Inferior parietal cortex (tissue), 1 donor: ENCODE measurements around the gene P2RX1.

Experiments
- DNase-seq: peaks from one replicate; pipeline ENCODE4 v3.0.0-alpha.2; 2016; ENCODE audit errors: extremely low spot score

P2RX1 gene

DNA sequence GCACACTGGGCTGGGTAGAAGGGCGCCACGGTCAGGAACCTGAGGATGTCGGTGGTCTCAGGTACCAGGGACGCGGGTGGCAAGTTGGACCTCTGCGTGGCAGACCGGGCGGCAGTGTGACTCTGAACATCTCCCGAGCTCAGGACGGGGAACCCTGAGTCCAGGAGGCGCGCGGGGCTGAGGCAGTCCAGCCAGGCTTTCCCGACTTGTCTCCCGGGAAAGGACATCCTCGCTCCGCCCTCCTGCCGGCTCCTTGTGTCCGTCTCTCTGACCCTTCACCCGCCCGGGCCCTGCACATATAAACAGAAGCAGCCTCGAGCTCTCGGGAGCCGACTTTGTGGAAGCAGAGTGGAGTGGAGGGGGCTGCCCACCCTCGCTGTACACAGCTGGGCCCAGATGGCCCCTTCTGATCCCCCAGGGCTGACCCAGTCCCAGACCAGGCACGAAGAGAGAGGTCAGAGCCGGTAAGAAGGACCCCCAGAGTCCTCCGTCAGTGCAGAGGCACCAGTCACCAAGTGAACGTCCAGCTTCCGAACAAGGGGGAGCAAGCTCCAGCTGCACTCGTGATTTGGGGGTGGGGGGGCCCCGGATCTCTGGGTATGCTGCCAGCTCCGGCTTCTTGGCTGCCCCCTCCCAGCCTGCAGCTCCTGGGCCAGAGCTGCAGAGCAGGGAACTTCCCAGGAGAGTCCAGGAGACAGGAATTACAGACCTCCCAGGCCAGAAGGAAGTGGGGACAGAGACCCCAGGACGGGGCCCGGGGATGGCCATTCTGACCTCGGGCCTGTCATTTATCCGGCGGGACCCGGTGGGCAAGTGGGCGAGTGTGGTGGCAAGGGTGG, 8.5 kb upstream of the P2RX1 start:
- no peak for DNase-seq

DNA sequence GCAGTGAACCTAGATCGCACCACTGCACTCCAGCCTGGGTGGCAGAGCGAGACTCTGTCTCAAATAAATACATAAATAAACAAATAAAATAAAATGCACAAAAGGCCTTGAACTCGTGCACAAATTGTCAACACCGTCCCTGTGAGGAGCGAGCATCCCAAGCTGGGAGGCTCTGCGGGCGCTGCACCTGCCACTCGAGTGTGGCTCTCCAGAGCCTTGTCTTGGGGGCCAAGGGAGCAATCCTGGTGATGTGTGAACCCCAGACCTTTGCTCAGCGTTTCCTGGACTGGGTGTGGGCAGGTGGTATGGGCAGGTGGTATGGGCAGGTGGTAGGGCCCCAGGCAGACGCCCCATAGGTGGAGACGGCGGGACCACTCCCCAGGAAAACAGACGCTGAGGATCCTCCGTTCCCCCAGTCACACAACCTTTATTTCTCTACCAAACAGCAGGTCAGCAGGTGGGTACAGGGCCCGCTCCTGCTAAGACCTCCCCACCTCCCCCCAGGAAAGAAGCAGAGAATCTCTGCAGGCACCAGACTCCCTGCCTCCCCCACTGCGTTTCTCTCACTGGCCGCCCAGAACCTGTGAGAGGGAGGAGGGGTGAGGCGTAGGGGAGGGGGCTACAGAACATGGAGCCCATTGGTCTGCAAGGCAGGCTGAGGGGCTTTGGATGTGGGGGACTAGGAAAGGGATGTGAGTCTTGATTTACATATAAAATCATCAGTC, 7.4 kb upstream of the P2RX1 start:
- DNase-seq: no peak

DNA sequence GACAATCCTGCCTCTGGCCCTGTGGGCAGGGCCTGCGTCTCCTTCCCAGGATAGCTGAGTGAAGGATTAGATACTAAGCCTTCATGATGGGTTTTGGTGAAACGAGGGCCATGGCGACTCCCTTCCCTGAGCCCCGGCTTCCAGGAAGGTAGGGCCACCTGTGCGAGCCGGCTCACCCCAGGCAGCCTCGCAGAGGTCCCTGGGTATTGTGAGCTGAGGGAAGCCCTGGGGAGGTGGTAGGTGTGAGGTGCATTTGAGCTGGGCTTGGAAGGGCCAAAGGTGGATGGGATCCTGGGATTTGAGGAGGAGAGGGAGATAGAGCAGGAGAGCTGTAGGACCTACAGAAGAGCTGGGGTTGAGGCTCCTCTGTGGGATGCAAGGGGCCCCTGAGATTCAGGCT, 6.5 kb upstream of the P2RX1 start:
- no peak for DNase-seq

DNA sequence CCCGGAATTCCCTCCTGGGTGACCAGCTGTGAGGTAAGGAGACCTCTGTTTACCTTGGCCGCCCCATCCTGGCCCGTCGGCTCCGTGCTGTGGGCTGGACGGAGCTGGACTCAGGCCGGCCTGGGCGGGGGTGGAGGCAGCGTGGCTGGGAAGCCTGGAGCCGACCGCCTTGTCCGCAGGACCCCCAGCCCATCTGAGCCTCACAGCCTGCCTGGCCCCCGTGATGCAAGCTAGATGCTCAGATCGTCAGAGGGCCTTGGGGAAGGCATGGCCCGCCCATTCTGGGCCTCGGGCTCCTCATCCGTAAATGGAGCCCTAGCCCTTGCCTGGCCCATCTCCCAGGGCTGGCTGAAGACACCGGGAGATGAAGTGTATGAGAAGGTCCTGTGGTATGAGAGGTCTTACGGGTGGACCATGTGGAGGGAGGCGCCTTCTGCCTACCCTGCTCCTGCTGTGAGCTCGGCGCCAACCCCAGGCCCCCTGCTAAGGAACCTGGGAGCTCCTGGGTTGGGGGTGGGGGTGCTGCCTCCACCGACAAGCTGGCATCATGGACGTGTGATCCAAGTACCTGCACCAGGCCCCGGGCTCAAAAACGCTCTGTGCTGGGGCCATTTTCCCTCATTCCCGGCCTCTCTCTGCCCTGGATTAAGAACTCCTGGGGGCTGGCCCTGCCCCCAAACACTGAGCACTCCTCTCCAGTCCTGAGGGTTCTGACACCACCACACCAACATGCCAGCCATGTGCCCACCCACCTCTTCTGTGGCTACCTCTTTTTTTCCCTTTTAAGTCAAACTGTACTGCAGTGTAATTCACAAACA, 5.4 kb upstream of the P2RX1 start:
- no peak for DNase-seq

DNA sequence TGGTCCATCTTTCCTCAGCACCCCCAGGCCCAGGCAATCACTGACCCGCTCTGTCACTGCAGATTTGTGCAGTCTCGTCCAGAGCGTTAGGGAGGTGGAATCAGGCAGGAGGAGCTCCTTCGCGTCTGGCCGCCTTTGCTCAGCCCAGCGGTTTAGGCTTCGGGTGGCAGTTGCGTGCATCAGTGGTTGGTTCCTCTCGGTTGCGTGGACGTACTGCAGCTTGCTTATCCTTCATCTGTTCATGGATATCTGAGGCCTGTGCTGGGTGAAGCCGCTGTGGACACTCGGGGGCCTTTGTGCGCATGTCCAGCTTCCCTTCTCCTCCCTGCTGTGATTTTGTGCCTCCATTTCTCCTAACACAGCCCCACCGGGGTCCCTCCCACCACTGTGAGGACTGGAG, 4.7 kb upstream of the P2RX1 start:
- DNase-seq: no peak

DNA sequence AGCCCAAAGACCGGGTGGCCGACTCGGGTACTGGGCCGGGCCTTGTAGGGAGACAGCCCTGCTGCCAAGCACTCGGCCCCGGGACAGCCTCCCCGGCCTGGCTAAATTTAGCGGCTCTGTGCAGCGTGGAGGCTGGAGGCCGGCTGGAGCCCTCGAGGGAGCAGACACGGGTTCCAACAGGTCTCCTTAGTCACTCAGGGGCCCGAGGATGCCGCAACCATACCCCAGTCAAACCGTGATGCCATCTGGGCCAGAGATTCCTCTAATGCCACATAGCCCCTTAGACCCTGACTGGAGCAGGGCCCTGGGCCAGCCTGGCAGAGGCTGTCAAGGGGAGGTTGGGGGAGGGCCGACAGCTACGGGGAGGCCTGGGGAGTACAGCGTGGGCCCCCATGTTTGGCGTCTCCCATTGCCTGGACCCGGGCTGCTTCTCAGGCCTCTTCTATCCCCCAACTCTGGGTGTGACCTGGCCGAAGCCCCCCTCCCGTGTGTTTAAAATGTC, 2.9 kb upstream of the P2RX1 start:
- no peak for DNase-seq

DNA sequence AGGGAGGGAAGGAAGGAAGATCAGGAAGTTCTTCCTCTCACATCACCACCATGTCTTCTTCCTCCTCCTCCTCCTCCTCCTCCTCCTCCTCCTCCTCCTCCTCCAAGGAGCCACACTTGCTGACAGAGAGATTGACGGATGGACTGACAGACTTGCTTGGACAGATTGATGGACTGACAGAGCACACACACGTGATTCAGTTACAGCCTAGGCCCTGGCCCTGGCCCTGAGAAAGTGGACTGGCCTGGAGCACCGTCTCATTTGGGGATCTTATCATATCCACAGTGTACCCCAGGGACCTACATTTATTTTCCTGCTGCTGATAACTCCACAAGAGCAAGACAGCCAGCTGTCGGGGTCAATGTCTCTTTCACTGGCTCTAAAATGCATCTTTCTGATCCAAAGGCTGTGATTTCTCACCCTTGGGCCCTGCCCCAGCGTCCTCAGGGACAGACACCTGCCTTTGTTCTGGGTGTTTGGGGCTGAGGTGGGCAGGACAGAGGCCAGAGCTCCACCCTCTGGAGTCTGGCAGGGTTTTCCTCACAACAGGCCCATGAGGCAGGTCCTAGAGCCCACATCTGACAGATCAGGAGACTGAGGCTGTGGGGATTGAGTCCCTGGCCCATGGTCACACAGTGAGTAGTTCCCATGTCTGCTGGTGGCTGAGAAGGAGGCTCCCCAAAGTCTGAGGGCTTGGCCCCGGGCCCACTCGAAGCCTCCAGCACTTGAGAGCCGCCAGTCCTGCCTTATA, 2.3 kb upstream of the P2RX1 start:
- DNase-seq: no peak

DNA sequence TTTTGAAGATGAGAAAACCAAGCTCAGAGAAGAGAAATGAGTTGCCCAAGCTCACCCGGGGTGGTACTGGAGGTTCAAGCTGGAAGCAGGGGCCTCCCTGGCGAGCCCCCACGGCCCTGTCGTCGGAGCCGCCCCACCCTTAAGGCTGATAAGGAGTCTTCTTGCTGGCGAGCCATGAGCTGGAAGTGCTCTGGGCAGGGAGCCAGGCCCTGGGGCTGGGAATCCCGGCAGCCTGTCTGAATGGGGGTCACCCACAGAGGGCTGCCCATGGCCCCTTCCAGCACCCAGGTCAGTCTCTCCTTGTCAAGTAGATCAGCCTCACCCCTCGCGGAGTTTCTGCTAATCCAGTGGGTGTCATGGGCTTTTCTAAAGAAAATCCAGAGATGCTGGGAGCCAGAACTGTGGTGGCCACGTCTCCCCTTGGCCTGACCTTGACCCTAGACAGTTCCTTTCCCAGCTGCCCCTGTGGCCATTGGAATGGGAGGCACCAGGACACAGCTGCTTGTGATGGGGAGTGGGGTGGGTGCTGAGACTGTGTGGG, 1.2 kb upstream of the P2RX1 start:
- no peak for DNase-seq

DNA sequence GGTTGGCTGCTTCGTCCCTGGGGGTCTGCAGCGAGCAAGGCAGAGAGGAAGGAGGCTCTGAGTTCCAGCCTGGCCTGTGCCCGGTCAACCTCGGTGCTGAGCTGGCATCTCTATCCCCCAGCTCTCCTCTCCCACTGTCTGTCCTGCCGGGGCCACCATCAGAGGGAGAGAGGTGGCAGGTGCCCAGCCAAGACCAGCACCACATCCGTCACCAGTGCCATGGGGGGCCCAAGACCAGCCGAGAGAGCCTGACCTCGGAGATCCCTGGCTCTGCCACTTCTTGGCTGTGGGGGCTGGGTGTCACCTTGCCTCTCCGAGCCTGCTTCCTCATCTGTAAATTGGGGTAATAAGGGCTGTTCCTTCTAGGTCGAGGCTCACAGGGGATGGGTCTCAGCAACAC, 560 bp upstream of the P2RX1 start:
- DNase-seq: no peak

DNA sequence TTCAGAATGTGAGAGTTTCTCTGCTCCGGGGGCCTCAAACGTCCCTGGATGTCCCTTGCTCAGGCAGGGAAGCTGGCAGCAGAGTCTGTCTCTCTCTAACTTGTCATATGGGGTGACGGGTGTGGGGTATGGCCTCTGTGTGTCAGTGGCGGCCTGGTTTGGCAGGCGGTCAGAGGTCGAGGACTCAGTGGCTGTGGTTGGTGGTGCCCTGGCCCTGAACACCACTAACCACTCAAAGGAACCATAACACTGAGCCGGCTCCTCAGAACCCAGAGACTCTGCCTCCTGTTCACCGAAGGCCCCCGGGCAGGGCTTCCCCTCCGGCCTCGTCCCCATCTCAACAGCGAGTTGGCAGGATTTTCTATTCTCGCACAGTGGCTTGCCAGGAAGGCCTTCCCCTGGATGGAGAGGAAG, 677 bp downstream of the P2RX1 start:
- no peak for DNase-seq

DNA sequence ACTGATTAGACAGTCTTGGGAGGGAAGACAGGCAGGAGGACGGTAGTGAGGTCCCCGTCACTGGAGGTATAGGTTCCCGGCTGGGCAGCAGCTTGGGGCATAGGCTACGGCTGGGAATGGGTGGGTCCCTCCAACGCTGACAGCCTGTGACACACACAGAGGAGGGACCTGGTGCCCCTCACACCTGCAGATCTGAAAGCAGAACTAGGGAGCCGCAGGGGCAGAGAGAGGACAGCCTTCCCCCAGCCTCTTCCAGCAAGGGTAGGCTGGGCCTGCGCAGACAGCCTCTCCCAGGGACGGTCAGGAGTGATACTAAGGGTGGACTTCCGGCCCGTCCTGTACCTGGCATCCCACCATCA, 2.0 kb downstream of the P2RX1 start:
- no peak for DNase-seq

DNA sequence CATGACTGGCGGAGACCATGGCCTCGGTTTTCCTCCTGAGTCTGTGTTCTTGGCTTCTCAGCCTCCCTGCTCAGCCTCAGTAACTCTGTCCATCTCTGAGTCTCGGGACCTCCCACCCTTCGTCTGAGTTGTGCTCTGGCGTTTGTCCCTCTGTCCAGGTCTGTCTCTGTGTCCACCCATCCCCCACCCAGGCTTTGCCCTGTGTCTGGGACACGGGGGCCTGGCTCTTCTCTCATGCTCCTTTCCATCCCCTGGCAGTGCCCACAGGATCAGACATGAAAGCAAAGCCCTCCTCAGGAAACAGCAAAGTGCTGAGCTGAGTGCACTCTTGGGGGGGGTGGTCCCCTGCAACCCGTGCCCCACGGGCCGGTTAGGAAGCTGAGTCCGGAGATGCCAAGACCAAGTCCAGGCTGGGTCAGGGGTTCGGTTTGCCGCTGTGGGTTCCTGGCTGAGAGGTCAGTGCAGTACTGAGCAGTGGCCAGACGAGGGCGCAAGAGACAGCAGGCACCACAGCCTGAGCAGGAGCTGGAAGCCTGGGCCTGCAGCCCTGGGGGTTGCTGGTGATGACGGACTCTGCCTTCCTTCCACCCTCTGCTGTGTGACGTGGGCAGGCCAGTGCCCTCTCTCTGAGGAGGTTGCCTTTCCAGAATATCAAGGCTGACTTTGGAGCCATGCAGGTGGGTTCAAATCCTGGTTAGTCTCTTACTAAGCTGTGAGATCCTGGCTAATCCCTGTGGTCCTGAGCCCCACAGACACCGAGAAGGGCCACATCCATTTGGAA, 2.5 kb downstream of the P2RX1 start:
- peak; percentile 81 for DNase-seq

DNA sequence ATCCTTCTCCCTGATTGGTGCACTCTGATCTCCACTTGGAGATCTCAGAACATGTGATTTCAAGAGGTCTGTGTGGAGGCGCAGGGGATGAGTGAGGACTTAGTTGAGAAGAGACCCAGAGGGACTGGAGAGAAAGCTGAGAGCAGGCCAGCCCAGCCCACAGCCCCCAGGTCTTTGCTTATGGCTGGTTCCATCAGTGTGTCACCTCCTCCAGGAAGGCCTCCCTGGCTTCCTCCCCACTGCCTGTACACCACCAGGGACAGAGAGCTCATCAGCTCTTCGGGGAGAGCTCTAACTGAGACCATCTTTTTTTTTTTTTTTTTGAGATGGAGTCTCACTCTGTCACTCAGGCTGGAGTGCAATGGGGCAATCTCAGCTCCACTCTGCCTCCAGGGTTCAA, 3.4 kb downstream of the P2RX1 start:
- DNase-seq: no peak

DNA sequence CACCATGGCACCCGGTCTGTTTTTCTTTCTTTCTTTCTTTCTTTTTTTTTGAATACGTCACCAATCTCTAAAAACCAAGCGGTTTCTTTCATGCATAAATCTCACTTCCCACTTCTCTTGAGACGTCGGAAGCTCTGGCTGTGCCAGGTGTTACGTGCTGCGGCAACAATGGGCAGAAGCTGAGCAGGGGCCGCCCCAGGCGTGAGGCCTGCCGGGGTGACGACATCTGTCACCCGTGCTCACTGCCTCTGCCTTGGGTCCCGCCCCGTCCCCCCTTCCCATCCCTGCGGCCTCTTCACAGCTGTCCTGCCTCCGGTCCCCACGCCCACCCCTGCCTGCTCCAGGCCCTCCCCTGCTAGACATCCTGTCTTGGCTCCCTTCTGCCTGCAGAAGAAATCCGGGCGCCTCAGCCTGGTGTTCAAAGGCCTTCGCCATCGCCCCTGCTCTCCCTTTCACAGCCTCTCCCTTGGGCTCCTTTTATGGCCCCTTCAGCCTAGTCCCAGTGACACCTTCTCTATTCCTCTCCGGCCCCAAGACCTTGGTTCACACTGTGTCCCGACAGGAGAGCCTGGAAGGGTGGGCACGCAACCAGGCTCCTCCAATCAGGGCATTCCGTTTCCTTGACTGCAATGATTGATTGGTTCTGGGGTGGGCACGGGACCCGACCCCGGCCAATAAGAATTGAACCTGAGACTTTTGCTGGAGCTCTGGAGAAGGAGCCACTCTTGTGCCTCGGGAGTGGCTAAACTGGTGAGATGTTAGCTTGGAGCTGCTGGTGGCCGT, 4.8 kb downstream of the P2RX1 start:
- no peak for DNase-seq

DNA sequence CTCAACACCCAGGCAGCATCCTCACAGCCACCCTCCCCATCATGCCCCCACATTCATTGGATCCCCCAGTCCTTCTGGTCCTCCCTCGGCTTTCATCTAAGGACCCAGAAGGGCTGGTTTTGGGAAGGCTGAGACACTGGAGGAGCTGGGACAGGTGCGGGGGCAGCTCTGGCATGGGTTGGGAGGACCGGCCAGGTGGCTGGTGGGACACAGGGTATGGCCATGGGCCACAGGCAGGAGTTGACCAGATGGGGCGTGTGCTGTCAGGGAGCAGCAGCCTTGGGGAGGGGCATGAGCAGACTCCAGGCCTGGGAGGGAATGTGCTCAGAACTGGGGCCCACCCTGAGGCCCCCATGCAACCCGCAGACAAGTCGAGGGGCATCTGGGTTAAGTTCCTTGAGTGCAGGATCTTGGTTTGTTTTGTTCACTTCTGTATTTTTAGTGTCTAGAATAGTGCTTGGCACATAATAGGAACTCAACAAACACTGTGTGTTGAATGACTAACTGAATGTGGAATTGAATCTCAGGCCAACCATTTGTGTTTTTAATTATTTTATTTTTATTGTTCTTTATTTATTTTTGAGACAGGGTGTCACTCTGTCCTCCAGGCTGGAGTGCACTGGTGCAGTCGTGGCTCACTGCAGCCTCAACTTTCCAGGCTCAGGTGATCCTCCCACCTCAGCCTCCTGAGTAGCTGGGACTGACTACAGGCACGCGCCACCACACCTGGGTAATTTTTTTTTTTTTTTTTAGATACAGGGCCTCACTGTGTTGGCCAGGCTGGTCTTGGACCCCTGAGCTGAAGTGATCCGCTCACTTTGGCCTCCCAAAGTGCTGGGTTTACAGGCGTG, 5.6 kb downstream of the P2RX1 start:
- DNase-seq: no peak

DNA sequence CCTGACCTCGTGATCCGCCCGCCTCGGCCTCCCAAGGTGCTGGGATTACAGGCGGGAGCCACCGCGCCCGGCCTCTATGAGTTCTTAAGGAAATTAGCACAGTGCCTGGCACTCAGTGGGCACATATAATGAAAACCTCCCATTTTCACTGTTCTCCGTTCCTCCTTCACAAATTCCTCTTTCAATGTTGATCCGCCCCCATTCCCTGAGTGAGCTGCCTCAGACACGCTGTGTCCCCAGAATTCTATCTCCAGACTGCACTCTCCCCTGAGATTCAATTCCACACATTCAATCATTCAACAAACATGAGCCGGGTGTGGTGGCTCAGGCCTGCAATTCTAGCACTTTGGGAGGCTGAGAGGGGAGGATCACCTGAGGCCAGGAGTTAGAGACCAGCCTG, 7.0 kb downstream of the P2RX1 start:
- DNase-seq: no peak

DNA sequence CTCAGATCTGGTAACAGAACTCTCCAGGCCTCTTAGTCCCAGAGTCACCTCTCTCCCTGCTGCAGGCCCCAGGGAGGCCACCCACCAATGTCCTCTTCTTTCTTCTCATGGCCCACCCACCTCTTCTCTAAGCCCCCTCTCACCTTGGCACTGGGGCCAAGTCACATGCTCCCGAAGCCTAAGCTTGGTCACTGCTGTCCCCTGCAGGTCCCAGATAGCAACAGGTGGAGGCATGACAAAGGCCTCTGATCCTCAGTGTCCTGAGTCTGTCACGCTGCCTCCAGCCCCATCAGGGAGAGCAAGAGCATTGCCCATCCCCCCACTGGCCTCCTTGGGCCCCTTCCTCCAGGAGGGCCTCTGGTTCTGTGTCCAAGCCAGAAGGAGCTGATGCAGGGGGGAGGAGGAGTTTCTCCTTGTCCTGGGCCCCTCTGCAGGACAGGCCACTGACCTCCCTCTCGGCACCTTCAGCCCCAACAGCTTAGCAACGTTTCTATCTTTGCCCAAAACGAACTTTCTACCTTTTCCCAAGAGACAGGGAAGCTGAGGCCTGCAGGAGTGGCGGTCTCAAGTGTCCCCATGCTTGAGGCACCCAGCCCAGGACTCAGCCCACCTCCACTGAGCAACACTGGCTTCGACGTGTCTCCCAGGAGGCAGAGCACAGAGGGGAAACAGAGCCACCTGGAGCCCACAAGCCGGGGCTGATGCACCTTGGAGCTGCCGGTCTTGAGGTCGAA, 8.6 kb downstream of the P2RX1 start:
- DNase-seq: no peak

DNA sequence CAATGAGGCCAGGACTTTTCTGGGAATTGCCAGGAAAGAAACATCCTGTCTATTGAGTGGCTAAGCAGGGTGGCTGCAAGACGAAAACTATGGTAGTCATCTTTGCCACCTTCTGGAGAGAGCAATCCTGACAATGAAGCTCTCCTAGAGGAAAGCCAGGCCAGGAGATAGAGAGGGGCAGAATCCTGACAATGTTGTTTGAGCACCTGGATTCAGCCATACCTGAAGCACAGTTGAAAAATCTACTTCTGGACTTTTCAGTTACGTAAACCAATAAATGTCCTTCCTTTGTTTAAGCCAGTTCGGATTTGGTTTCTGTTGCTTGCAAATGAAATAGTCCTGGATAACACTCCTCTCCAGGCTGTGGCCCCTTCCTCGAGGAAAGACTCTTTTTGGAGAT, 9.4 kb downstream of the P2RX1 start:
- no peak for DNase-seq
